ENCODE measurements around the gene FAM131B.
A peak's percentile ranks its signal among the peaks of the same experiment; 100 is the strongest.

FAM131B gene

DNA sequence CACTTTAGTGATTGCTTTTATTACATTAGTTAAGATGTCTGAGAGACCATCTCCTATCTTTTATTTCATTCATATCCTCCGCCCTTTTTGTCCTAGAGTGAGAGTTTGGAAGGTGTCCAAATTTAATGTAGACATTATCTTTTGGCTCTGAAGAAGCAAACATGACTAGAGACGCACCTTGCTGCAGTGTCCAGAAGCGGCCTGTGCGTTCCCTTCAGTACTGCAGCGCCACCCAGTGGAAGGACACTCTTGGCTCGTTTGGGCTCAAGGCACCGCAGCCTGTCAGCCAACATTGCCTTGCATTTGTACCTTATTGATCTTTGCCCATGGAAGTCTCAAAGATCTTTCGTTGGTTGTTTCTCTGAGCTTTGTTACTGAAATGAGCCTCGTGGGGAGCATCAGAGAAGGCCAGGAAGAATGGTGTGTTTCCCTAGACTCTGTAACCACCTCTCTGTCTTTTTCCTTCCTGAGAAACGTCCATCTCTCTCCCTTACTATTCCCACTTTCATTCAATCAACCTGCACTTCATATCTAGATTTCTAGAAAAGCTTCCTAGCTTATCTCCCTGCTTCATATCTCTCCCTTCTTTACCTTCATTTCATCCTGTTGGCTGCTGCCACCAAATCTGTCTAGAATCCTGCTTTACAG, 57.0 kb downstream of the FAM131B start:
- TF ChIP-seq RAD21 (IDR thresholded peaks at IDR 0.05; ENCODE audit: low read depth) (peak; percentile 76), ZBTB7A (IDR thresholded peaks at IDR 0.05; ENCODE audit: low read depth) (no peak)

DNA sequence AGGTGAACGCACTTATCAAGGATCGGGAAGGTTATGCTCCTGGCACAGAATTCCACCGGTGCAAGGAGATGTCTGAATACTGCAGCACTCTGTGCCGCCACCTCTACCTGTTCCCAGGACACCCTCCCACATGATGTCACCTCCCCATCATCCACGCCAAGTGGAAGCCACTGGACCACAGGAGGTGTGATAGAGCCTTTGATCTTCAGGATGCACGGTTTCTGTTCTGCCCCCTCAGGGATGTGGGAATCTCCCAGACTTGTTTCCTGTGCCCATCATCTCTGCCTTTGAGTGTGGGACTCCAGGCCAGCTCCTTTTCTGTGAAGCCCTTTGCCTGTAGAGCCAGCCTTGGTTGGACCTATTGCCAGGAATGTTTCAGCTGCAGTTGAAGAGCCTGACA, 57.6 kb downstream of the FAM131B start:
- TF ChIP-seq YY1 (IDR thresholded peaks at IDR 0.05; ENCODE audit: low read depth) (no peak), TCF12 (IDR thresholded peaks at IDR 0.05; ENCODE audit: low read depth) (no peak), EGR1 (IDR thresholded peaks at IDR 0.05) (no peak), FOXM1 (IDR thresholded peaks at IDR 0.05; ENCODE audit: borderline replicate concordance, low read depth) (no peak), TAF1 (IDR thresholded peaks at IDR 0.05; ENCODE audit: low read depth) (no peak), RAD21 (IDR thresholded peaks at IDR 0.05; ENCODE audit: low read depth) (no peak), CEBPB (IDR thresholded peaks at IDR 0.05) (no peak)

DNA sequence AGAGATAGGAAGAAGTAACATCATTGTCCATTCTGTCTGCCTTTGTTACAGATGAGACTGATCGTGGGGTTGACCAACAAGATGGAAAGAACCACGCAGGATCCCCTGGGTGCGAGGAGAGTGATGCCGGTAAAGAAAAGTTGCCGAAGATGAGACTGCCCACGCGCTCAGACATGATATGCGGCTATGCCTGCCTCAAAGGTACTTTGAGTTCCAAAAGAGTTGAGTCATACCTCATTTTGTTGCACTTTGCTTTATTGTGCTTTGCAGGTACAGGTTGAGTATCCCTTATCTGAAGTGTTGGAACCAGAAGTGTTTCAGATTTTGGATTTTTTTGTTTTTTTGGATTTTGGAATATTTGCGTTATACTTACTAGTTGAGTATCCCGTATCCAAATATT, 58.8 kb downstream of the FAM131B start:
- TF ChIP-seq, protein P1, sequence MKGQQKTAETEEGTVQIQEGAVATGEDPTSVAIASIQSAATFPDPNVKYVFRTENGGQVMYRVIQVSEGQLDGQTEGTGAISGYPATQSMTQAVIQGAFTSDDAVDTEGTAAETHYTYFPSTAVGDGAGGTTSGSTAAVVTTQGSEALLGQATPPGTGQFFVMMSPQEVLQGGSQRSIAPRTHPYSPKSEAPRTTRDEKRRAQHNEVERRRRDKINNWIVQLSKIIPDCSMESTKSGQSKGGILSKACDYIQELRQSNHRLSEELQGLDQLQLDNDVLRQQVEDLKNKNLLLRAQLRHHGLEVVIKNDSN (IDR thresholded peaks at IDR 0.05): no peak
- TF ChIP-seq FOXM1 (IDR thresholded peaks at IDR 0.05; ENCODE audit: borderline replicate concordance, low read depth) (no peak), TAF1 (IDR thresholded peaks at IDR 0.05; ENCODE audit: low read depth) (no peak), CEBPB (IDR thresholded peaks at IDR 0.05) (no peak)
